Measurements from ENCODE around the gene RHOT2.

Gene RHOT2

DNA sequence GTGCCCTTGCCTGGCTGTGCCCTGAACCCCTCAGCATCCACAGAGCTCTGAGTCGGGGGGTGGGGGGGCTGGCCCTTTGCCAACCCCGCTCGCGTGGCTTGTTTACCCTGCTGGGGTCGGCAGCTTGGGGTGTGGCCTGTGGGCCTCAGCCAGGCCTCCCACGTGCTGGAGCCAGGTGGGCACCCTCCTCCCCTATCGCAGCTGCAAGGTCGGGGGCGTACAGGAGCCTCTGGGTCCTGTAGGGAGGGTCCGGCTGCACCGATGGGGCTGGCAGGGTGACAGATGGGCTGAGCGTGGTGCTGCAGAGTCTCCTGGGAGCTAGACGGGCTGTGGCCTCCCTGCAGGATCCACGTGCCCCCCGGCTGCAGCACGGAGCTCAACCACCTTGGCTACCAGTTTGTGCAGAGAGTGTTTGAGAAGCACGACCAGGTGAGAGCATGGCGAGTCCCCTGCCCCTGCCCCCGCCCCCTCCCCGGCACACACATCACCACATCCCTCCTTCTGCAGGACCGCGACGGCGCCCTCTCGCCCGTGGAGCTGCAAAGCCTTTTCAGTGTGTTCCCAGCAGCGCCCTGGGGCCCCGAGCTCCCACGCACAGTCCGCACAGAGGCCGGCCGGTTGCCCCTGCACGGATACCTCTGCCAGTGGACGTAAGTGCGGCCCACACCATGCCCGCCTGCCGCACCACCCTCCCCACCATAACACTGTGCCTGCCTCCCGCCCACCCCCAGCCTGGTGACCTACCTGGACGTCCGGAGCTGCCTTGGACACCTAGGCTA, 3.6 kb downstream of the RHOT2 start:
- no peak for DNase-seq

DNA sequence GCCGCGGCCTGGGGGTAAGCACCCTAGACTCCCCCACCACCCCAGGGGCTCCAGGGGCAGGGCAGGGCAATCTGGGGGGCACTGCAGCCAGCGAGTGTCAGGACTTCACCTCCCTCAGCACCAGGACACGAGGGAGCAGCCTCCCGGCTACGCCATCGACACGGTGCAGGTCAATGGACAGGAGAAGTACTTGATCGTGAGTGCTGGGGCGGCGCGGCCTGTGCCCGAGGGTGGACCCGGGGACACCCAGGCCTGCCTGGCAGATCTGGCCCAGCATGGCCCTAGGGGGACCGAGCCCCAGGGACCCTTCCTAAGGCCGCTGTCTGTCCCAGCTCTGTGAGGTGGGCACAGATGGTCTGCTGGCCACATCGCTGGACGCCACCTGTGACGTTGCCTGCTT, 4.4 kb downstream of the RHOT2 start:
- no peak for DNase-seq

DNA sequence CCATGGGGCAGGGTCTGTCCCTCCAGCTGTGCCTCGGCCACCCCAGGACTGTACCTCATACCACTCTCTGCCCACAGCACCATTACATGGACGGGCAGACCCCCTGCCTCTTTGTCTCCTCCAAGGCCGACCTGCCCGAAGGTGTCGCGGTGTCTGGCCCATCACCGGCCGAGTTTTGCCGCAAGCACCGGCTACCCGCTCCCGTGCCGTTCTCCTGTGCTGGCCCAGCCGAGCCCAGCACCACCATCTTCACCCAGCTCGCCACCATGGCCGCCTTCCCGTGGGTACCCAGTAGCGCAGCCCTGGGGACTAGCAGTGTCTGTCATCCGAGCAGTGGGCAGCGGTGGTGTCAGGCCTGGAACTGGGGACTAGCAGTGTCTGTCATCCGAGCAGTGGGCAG, 4.9 kb downstream of the RHOT2 start:
- no peak for DNase-seq

DNA sequence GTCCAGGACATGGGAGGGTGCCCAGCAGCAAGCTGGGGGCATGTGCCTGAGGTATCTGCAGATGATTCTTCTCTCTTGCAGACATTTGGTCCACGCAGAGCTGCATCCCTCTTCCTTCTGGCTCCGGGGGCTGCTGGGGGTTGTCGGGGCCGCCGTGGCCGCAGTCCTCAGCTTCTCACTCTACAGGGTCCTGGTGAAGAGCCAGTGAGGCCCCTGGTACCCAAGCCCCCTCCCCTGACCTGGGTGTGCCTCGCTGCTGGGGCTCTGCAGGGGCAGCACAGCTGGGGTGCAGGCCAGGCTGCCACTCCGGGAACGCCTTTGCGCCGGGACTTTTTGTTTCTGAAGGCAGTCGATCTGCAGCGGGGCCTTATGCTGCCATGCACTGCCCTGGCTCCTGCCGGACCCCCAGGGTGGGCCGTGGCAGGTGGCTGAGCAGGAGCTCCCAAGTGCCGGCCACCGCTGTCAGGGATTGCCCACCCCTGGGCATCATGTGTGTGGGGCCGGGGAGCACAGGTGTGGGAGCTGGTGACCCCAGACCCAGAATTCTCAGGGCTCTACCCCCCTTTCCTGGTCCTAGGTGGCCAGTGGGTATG, 5.6 kb downstream of the RHOT2 start:
- no peak for DNase-seq

DNA sequence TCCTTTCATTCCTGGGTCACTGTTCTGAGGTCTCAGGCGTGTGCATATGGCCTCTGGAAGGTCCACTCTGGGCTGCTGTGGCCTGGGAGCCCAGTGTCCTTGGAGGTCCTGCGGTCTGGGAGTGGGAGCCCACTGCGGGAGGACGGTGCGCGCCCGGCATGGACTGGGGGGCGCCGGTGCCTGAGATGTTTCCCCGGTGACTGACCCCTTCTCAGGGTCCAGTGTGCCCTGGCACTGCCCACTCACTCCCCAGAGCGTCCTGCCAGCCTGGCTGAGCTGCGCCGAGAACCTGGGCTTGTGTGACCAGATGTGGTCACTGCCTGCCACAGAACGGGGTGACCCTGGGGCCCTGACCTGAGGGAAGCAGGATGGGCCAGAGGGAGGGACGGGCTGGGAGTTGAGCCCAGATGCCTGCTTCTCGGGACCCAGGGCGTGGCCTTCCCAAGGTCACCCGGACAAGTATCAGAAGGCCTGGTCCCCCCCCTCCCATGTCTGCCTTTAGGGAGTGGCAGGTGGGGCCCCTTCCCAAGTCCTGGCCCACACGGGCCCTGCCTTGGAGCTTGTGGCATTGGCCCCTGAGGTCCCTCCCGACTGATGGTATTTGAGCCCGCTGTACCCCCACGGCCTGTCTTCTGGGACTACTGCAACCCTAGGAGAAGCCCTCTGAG, 6.4 kb downstream of the RHOT2 start:
- DNase-seq, result no peak

DNA sequence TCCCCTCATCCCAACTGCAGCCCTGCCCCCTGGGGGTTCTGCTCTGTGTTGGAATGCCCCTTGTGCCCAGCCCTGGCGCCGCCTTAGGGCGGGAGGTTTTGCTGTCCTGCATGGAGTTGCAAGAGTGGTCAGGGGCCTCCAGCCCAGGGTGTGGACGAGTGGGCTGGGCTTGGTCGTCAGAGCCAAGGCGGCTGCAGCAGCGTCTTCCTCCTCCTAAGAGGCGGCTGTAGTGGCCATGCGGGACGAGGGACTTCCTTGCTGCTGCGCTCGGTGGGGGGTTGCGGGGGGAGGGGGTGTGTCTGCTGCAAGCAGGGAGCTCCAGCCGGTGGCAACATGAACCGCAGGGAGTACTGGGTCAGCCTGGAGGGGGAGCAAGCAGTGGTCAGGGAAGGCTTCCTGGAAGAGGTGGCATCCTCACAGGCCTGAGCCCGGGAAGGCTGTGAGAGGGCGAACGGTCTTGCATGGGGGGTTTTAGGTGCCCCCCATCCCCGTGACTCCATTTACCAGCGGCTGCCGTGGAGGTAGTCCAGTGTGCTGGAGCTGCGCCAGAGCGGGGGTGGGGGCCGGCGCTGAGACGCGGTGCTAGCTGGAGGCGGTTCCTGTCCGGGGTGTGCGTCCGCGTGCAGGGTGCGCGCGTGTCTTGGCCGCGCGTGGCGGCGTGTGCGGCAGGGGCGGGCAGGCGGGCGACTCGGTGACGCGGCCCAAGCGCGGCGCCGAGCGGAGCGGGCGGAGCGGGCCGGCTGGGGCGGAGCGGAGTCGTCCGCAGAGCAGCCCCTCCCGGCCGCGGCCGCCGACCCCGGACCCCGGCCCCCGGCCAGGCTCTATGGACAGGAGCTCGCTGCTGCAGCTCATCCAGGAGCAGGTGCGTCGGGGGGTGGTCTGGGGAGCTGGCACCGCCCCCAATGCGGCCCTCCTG, 7.3 kb downstream of the RHOT2 start, which contains the start of gene RHBDL1:
RHBDL1 (plus strand) TSS at position 704 of the 916 bp plus-strand sequence; CDS start at position 824, 120 bp downstream.
- DNase-seq, result peak; percentile 6

DNA sequence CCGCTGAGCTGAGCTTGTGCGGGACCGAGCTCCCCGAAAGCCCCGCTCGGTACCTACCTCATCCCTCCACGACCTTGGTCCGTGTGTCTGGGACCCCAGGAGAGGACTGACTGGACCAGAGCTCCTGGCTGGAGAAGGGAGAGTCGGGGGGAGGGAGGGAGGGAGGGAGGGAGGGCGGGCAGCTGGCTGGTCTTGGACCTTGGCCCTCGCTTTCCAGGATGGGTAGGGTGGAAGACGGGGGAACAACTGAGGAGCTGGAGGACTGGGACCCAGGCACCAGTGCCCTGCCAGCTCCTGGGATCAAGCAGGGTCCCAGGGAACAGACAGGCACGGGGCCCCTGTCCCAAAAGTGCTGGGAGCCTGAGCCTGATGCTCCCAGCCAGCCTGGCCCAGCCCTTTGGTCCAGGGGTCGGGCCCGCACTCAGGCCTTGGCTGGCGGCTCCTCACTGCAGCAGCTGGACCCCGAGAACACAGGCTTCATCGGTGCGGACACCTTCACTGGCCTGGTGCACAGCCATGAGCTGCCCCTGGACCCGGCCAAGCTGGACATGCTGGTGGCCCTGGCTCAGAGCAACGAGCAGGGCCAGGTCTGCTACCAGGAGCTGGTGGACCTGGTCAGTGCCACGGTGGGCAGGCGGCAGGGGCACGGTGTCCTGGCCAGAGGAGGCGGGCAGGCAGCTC, 8.1 kb downstream of the RHOT2 start:
- DNase-seq, result no peak

DNA sequence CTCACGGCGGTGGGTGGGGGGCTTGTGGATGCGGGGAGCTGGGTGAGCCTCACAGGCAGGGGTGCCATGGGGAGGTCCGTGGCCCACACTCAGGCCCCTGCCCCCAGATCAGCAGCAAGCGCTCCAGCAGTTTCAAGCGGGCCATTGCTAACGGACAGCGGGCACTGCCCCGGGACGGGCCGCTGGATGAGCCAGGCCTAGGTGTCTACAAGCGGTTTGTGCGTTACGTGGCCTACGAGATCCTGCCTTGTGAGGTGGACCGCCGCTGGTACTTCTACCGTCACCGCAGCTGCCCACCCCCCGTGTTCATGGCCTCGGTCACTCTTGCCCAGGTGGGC, 8.6 kb downstream of the RHOT2 start:
- DNase-seq, result no peak

DNA sequence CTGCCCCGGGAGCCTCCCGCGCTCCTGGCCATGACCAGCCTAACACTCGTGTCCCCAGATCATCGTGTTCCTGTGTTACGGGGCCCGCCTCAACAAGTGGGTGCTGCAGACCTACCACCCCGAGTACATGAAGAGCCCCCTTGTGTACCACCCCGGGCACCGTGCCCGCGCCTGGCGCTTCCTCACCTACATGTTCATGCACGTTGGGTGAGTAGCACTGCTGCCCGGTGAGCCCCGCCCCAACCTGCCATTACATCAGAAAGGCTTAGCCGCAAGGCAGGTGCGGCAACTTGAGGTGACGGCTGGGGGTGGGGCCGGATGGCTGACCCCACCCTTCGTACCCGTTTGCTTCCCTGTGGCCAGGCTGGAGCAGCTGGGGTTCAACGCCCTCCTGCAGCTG, 9.0 kb downstream of the RHOT2 start:
- DNase-seq, result no peak

DNA sequence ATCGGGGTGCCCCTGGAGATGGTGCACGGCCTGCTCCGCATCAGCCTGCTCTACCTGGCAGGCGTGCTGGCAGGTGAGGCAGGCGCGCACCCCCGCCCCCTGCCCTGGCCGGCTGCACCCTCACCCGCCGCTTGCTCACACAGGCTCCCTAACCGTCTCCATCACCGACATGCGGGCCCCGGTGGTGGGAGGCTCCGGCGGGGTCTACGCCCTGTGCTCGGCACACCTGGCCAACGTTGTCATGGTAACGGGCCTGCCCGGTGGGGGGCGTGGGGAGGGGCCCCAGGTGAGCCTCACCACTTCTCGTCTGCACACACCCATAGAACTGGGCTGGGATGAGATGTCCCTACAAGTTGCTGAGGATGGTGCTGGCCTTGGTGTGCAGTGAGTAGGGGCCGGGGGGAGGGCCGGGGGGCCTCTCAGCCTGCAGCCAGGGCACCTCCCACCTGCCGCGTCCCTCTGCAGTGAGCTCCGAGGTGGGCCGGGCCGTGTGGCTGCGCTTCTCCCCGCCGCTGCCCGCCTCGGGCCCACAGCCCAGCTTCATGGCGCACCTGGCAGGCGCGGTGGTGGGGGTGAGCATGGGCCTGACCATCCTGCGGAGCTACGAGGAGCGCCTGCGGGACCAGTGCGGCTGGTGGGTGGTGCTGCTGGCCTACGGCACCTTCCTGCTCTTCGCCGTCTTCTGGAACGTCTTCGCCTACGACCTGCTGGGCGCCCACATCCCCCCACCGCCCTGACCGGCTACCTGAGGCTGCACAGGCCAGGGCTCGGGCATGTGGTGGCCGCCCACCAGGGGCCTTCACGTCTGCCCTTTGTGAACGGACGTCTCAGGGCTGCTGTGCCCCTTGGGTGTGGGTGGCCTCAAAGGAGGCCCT, 9.6 kb downstream of the RHOT2 start:
- no peak for DNase-seq

DNA sequence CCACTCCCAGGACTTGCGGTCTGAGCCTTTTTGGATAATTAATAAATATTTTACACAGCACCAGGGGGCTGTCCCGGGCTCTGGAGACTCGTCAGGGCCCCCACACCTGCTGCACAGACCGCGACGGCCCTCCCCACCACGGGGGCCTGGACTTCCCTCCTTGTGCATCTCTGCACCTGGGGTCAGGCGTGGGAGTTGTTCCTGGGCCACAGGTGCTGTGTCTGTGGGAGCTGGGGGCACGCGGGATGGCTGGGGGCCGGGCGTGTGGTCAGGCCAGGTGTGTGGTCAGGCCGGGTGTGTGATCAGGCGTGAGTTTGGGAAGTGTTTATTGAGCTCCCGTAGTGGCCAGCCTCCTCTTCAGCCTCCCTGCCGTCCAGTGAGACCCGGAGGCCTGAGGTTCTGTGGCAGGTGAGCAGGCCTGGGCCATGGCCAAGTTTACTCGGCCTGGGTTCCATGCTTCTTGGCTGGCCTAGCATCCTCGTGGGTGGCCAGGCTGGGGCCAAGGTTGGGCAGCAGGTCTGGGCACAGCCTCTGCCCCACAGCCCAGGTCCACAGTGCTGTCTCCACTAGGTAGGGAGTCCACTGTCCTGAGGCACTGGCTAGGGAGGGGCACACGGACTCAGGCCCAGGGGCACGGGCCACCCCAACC, 10.4 kb downstream of the RHOT2 start:
- no peak for DNase-seq

DNA sequence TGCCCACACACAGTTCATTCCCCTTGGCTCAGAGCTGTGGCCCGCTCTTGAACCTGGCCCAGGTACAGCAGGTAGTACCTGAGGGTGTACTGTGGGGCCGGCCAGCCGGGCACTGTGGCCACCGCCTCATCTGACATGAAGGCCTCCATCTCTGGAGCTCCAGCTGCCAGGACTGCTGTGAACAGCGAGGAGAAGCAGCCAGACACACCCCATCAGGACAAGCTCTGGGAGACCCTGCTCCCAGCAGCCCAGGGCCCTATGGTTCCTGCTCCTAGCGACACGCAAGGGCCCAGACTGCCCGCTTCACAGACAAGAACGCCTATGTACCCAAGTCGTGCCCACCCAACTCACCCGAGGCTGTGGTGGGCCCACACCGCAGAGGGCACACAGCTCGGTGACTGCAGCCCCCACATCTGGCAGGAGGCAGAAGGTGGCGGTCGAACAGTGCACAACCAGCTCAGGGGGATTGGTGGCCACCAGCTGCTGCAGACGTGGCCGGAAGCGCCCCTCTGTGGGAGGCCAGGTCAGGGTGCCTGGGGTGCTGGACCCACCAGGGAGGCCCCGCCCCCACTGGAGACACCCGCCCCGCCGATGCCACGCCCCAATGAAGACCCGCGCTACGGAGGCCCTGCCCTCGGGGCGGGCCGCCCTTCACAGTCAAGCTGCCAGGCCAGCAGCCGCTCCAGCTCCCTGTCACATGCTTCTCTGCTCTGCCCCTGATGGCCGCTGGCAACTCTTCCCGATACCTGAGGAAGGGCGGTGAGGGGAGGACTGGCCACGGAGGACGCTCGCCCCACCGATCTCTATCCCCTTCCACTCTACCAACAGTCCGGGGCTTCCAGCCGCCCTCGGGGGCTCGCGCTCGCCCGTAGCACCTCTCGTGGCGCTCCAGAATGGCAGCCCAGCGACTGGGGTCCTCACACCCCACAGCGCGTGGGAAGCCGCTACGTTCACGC, 11.2 kb downstream of the RHOT2 start:
- peak; percentile 55 for DNase-seq

DNA sequence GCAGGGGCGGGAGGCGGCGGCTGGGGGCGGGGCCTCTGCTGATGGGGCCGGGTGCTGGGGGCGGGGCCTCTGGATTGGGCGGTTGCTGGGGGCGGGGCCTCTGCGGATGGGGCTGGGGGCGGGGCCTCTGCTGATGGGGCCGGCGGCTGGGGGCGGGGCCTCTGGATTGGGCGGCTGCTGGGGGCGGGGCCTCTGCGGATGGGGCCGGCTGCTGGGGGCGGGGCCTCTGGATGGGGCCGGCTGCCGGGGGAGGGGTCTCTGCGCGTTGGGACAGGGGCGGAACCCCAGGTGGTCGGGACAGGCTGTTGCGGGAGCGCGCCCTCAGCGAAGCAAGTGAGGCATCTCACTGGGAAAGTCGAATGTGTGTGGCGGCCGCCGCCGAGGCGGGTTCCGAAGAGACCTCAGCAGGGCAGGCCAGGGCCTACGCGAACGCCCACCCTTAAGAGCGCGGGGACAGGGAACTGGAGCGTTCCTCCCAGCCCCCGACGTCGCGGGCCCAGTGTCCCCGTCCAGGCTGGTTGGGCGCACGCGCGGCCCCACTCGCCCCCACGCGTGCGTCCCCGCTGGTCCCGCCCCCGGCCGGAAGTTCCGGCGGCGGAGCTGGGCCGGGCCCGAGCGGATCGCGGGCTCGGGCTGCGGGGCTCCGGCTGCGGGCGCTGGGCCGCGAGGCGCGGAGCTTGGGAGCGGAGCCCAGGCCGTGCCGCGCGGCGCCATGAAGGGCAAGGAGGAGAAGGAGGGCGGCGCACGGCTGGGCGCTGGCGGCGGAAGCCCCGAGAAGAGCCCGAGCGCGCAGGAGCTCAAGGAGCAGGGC, 12.1 kb downstream of the RHOT2 start, which contains the start of gene STUB1:
STUB1 (plus strand) TSS at position 597 of the 811 bp plus-strand sequence; CDS start at position 713, 116 bp downstream.
- peak; percentile 89 for DNase-seq

DNA sequence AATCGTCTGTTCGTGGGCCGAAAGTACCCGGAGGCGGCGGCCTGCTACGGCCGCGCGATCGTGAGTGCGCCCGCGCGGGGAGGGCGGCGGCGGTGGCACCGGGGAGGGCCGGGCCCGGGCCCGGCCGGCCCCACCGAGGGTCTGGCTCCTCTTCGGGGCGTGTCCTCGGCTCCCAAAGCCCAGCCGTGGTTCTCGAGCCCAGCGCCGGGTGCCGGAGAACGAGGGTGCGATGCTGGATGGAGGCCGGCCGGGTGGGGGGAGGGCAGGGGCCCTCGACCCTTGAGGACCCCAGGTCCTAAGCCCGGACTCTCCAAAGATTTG, 12.7 kb downstream of the RHOT2 start:
- no peak for DNase-seq

DNA sequence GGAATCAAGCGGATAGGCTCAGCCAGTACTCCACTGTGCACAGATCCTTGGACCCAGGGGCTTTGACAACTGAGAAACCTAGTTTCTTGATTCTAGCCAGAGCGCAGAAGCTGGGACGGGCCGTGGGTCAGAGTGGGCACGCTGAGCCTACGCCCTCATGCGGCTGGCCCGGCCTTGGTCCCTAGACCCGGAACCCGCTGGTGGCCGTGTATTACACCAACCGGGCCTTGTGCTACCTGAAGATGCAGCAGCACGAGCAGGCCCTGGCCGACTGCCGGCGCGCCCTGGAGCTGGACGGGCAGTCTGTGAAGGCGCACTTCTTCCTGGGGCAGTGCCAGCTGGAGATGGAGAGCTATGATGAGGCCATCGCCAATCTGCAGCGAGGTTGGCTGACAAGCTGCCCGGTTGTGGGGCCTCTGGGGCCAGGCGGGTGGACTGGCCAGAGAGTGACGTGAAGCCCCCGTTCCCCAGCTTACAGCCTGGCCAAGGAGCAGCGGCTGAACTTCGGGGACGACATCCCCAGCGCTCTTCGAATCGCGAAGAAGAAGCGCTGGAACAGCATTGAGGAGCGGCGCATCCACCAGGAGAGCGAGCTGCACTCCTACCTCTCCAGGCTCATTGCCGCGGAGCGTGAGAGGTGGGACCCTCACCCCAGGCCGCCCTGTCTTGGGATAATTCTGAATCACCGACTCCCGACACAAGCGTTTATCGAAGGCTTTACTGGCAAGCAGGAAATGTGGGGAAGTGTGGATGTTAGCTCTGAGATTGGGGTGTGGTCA, 13.2 kb downstream of the RHOT2 start:
- peak; percentile 50 for DNase-seq

DNA sequence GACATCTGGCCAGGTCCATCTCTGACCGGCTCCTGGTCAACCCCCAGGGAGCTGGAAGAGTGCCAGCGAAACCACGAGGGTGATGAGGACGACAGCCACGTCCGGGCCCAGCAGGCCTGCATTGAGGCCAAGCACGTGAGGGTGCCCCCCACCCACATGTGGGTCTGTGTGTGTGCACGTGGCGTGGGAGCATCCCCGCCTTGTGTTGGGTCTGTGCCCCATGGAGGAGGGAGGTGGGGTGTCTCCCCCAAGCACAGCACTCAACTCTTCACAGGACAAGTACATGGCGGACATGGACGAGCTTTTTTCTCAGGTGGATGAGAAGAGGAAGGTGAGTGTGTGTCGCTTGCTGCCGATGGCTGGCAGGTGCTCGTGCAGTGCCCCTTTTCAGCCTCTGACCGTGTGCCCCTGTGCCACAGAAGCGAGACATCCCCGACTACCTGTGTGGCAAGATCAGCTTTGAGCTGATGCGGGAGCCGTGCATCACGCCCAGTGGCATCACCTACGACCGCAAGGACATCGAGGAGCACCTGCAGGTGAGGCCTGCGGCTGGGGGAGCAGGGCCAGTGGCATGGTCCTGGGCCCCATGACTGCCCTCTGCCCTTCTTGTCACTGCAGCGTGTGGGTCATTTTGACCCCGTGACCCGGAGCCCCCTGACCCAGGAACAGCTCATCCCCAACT, 14.0 kb downstream of the RHOT2 start:
- DNase-seq, result no peak
